HCT116 (cell line): Measurements from ENCODE around the gene RPS6KA2. TPM values are rescaled to one million over a fixed set of nuclear protein-coding genes. Genes with fewer than 3 reads are reported as not detected.

ENCODE experiments used
- ATAC-seq: fragments of 200-7000 bp; cut with Tn5 transposase; 2 replicates; pipeline ENCODE4 v1.9.1; 2020; ENCODE audit warnings: mild to moderate bottlenecking, moderate library complexity
- BruUV-seq: library from RNA; stranded (reverse); fragments of 400-500 nt; replicated peaks from 2 replicates; lab custom pipeline; 2021; lab: Mats Ljungman, UMichigan
- CTCF ChIA-PET: fragments of 300-600 bp; sonication (Branson Sonifier 250); formaldehyde crosslinking; loops from one replicate; lab custom pipeline; 2021; ENCODE audit warnings: antibody characterized with exemption; lab: Charles Lee
- POLR2A ChIA-PET: fragments of 300-600, 350-600 bp; sonication (Branson Sonifier 250); formaldehyde crosslinking; loops from one replicate; lab custom pipeline; 2021; ENCODE audit warnings: antibody characterized with exemption; lab: Charles Lee
- RAD21 ChIA-PET, 2 experiments: fragments of 300-600 bp; sonication (Branson Sonifier 250); formaldehyde crosslinking; loops; one replicate each; lab custom pipeline; 2023; ENCODE audit warnings: low total read pairs in 2 of 2; ENCODE audit not compliant: uncharacterized antibody in 2 of 2, unreplicated experiment in 2 of 2, low non-redundant PET in 1 of 2; lab: Charles Lee
- DNase-seq: peaks from one replicate; pipeline ENCODE4 v3.0.0-alpha.2; 2010; ENCODE audit warnings: low read depth, low spot score
- H2AFZ ChIP-seq: fragments of 200-600 bp; shearing (Covaris generic), sonication (generic); 2 replicates; pipeline ENCODE4 v1.6.1; 2017; ENCODE audit warnings: low read depth, mixed run types, mixed read lengths, antibody characterized with exemption, low read length; ENCODE audit not compliant: poor library complexity, severe bottlenecking
- H3K27ac ChIP-seq: 2 replicates; pipeline ENCODE4 v1.5.1; 2012; ENCODE audit warnings: low read depth, low read length
- H3K27me3 ChIP-seq: fragments of 200-600 bp; sonication (generic); 2 replicates; pipeline ENCODE4 v1.6.1; 2016; ENCODE audit warnings: mixed run types, low read length, mixed read lengths; ENCODE audit not compliant: insufficient read depth
- H3K36me3 ChIP-seq, 2 experiments: fragments of 200-500 bp in 1 of 2; fragments of 200-600 bp in 1 of 2; sonication (Bioruptor generic) in 1 of 2; sonication (generic) in 1 of 2; 2 replicates each; pipeline versions ENCODE4 v1.5.1 to v1.6.1; 2014 to 2016; ENCODE audit warnings: low read length in 2 of 2, inconsistent platforms in 1 of 2, mixed read lengths in 1 of 2, mixed run types in 1 of 2; ENCODE audit not compliant: insufficient read depth in 2 of 2, control insufficient read depth in 1 of 2
- H3K4me1 ChIP-seq, 2 experiments: fragments of 200-600 bp in 1 of 2; sonication (generic) in 1 of 2; 2 replicates each; pipeline versions ENCODE4 v1.5.1 to v1.6.1; 2012 to 2017; ENCODE audit warnings: low read length in 2 of 2, inconsistent platforms in 1 of 2, mild to moderate bottlenecking in 1 of 2, mixed read lengths in 1 of 2, mixed run types in 1 of 2, moderate library complexity in 1 of 2; ENCODE audit not compliant: insufficient read depth in 2 of 2, control insufficient read depth in 1 of 2
- H3K4me2 ChIP-seq: fragments of 200-600 bp; sonication (generic); 2 replicates; pipeline ENCODE4 v1.6.1; 2017; ENCODE audit warnings: mixed run types, low read length, mixed read lengths
- H3K4me3 ChIP-seq, 2 experiments: fragments of 200-600 bp in 1 of 2; sonication (generic) in 1 of 2; replicated peaks in 1 of 2; 2 replicates each; pipeline ENCODE4 v1.5.1; 2011 to 2016; ENCODE audit warnings: low read length in 2 of 2, control low read depth in 1 of 2, low read depth in 1 of 2, mild to moderate bottlenecking in 1 of 2, mixed read lengths in 1 of 2, mixed run types in 1 of 2
- H3K79me2 ChIP-seq: fragments of 200-600 bp; sonication (generic); 2 replicates; pipeline ENCODE4 v1.6.1; 2017; ENCODE audit warnings: mild to moderate bottlenecking, mixed run types, low read length, moderate library complexity, mixed read lengths; ENCODE audit not compliant: insufficient read depth
- H3K9ac ChIP-seq: fragments of 200-600 bp; sonication (generic); 2 replicates; pipeline ENCODE4 v1.6.1; 2016; ENCODE audit warnings: low read length, mixed read lengths
- H3K9me2 ChIP-seq: fragments of 200-600 bp; sonication (generic), shearing (Covaris generic); 2 replicates; pipeline ENCODE4 v1.6.1; 2017; ENCODE audit warnings: mixed run types, mild to moderate bottlenecking, moderate library complexity; ENCODE audit not compliant: insufficient read depth
- H3K9me3 ChIP-seq, 2 experiments: fragments of 200-500 bp in 1 of 2; fragments of 200-600 bp in 1 of 2; sonication (Bioruptor generic) in 1 of 2; sonication (generic) in 1 of 2; 2 replicates each; pipeline ENCODE4 v1.6.1; 2014 to 2017; ENCODE audit warnings: low read length in 2 of 2, mixed read lengths in 2 of 2, inconsistent platforms in 1 of 2, low read depth in 1 of 2, mild to moderate bottlenecking in 1 of 2, mixed run types in 1 of 2, moderate library complexity in 1 of 2; ENCODE audit not compliant: control insufficient read depth in 1 of 2, insufficient read depth in 1 of 2
- H4K20me1 ChIP-seq: fragments of 200-600 bp; sonication (generic), shearing (Covaris generic); 2 replicates; pipeline ENCODE4 v1.6.1; 2017; ENCODE audit warnings: mixed run types, mild to moderate bottlenecking, moderate library complexity; ENCODE audit not compliant: insufficient read depth
- EGR1 ChIP-seq: IDR thresholded peaks from 2 replicates; pipeline ENCODE4 v1.6.1; 2012; ENCODE audit warnings: low read depth
- ELF1 ChIP-seq: IDR thresholded peaks from 2 replicates; pipeline ENCODE4 v1.6.1; 2012; ENCODE audit warnings: low read depth, borderline replicate concordance
- EZH2phosphoT487 ChIP-seq: fragments of 200-600 bp; IDR thresholded peaks from 2 replicates; pipeline ENCODE4 v1.6.1; 2018; ENCODE audit warnings: antibody characterized with exemption, borderline replicate concordance
- FOSL1 ChIP-seq: IDR thresholded peaks from 2 replicates; pipeline ENCODE4 v1.6.1; 2012; ENCODE audit warnings: low read depth
- POLR2A ChIP-seq: IDR thresholded peaks from 2 replicates; pipeline ENCODE4 v1.7.0; 2011; ENCODE audit warnings: borderline replicate concordance; ENCODE audit not compliant: insufficient read depth, insufficient read length; ENCODE audit errors: extremely low read depth
- RAD21 ChIP-seq: IDR thresholded peaks from 2 replicates; pipeline ENCODE4 v1.6.1; 2012; ENCODE audit warnings: low read depth, mild to moderate bottlenecking
- REST ChIP-seq: IDR thresholded peaks from 2 replicates; pipeline ENCODE4 v1.6.1; 2012; ENCODE audit warnings: low read depth
- SP1 ChIP-seq: IDR thresholded peaks from 2 replicates; pipeline ENCODE4 v1.6.1; 2012; ENCODE audit warnings: low read depth
- SRF ChIP-seq: IDR thresholded peaks from 2 replicates; pipeline ENCODE4 v1.6.1; 2012; ENCODE audit warnings: low read depth
- YY1 ChIP-seq: IDR thresholded peaks from 2 replicates; pipeline ENCODE4 v1.6.1; 2011; ENCODE audit warnings: low read length, low read depth, moderate library complexity, mild to moderate bottlenecking; ENCODE audit not compliant: insufficient replicate concordance; ENCODE audit errors: extremely low read depth
- ZFX ChIP-seq: fragments of 450-650 bp; IDR thresholded peaks from 2 replicates; pipeline ENCODE4 v1.6.1; 2017
- intact Hi-C: fragments of 100-400 bp; cut with micrococcal nuclease; formaldehyde crosslinking; loops from 2 replicates; pipeline ENCODE4 v1.10.0; 2022
- total RNA-seq: library from RNA; stranded (reverse); gene quantifications from one replicate; pipeline ENCODE4 v1.2.1, GENCODE V29; 2021; ENCODE audit not compliant: unreplicated experiment
- TF ChIP-seq, protein P1 (sequence below), 3 experiments: fragments of 200-600 bp in 1 of 3; sonication (generic) in 1 of 3; IDR thresholded peaks in 2 of 3; conservative IDR thresholded peaks in 1 of 3; 2 replicates each; pipeline ENCODE4 v1.5.1; 2012 to 2017; ENCODE audit warnings: low read depth in 2 of 3, low read length in 2 of 3, antibody characterized with exemption in 1 of 3, borderline replicate concordance in 1 of 3, control low read depth in 1 of 3, mild to moderate bottlenecking in 1 of 3, mixed read lengths in 1 of 3, mixed run types in 1 of 3, moderate library complexity in 1 of 3; ENCODE audit not compliant: insufficient read depth in 1 of 3

RPS6KA2 gene
- total RNA-seq, 1 experiment from 2014 or later, result 8.5 TPM

- no peaks in the 10 kb centered on the region for H4K20me1 ChIP-seq
- no peaks in the 10 kb centered on the region for H3K9me2 ChIP-seq
- DNase-seq (no peak), ATAC-seq (no peak)
- no peaks in the 10 kb centered on the region for H3K79me2 ChIP-seq
- TF ChIP-seq, protein P1, sequence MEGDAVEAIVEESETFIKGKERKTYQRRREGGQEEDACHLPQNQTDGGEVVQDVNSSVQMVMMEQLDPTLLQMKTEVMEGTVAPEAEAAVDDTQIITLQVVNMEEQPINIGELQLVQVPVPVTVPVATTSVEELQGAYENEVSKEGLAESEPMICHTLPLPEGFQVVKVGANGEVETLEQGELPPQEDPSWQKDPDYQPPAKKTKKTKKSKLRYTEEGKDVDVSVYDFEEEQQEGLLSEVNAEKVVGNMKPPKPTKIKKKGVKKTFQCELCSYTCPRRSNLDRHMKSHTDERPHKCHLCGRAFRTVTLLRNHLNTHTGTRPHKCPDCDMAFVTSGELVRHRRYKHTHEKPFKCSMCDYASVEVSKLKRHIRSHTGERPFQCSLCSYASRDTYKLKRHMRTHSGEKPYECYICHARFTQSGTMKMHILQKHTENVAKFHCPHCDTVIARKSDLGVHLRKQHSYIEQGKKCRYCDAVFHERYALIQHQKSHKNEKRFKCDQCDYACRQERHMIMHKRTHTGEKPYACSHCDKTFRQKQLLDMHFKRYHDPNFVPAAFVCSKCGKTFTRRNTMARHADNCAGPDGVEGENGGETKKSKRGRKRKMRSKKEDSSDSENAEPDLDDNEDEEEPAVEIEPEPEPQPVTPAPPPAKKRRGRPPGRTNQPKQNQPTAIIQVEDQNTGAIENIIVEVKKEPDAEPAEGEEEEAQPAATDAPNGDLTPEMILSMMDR (IDR thresholded peaks at IDR 0.05 in 2 of 3, conservative IDR thresholded peaks at IDR 0.05 in 1 of 3; ENCODE audit: borderline replicate concordance in 1 of 3, insufficient read depth in 1 of 3, low read depth in 2 of 3, low read length in 2 of 3), result no peak
- no peak for TF ChIP-seq EGR1
- no peak for TF ChIP-seq YY1
- no peak for TF ChIP-seq RAD21
- TF ChIP-seq EZH2phosphoT487, result no peak
- no peak for TF ChIP-seq ZFX
- no peak for TF ChIP-seq ELF1
- no peak for TF ChIP-seq SRF
- TF ChIP-seq REST, result no peak
- TF ChIP-seq POLR2A, result no peak
- TF ChIP-seq SP1, result no peak
- no peak for TF ChIP-seq FOSL1
- peaks cover 0 to 4% of the 10 kb centered on the region in 2 experiments; a peak in 1 of 4 replicates for H3K4me1 ChIP-seq
- no peak overlapping the region for H2AFZ ChIP-seq
- no peaks in the 10 kb centered on the region for H3K27me3 ChIP-seq
- no peaks in the 10 kb centered on the region for H3K36me3 ChIP-seq
- POLR2A ChIA-PET, result no interaction called here
- intact Hi-C loops, result no loop called here
- H3K4me2 ChIP-seq, result no peak overlapping the region
- no peak overlapping the region for H3K27ac ChIP-seq
- CTCF ChIA-PET, result no interaction called here
- no peaks in the 10 kb centered on the region for H3K9me3 ChIP-seq
- RAD21 ChIA-PET, result no interaction called here
- no peak overlapping the region for H3K9ac ChIP-seq
- BruUV-seq, result no TSS peak
- no peak overlapping the region for H3K4me3 ChIP-seq
Measured at GRCh38 chr6:166658792-166659150, 31.7 kb upstream of the RPS6KA2 start.
